IMR-90 (cell line): Measurements from ENCODE around the gene CDV3. TPM values are rescaled to one million over a fixed set of nuclear protein-coding genes. Genes with fewer than 3 reads are reported as not detected.
A peak's percentile ranks its signal among the peaks of the same experiment; 100 is the strongest.

ENCODE experiments used
- ATAC-seq: fragments of 200-7000 bp; cut with Tn5 transposase; 2 replicates; pipeline ENCODE4 v1.9.1; 2020; ENCODE audit warnings: low read depth, mild to moderate bottlenecking, moderate library complexity
- BruUV-seq: library from RNA; stranded (reverse); fragments of 400-500 nt; replicated peaks from 2 replicates; lab custom pipeline; 2021; lab: Mats Ljungman, UMichigan
- CTCF ChIA-PET: fragments of 300-600 bp; formaldehyde crosslinking; extraction: SDS; loops from one replicate; lab custom pipeline; 2021; ENCODE audit warnings: antibody characterized with exemption; lab: Yijun Ruan, JAX
- POLR2A ChIA-PET: fragments of 300-600 bp; sonication (Branson Sonifier 250); formaldehyde crosslinking; loops from one replicate; lab custom pipeline; 2022; ENCODE audit warnings: antibody characterized with exemption; ENCODE audit not compliant: unreplicated experiment; lab: Charles Lee
- DNase-seq: peaks from one replicate; pipeline ENCODE4 v3.0.0; 2013
- H2AFZ ChIP-seq: replicated peaks from 2 replicates; pipeline ENCODE3; 2013; ENCODE audit warnings: low read length, mild to moderate bottlenecking; ENCODE audit not compliant: poor library complexity
- H2AK5ac ChIP-seq: 2 replicates; pipeline ENCODE4 v1.6.1; 2013; ENCODE audit warnings: low read depth, low read length, inconsistent platforms
- H2AK9ac ChIP-seq: replicated peaks from 2 replicates; pipeline ENCODE3; 2013; ENCODE audit warnings: mild to moderate bottlenecking, low read depth, low read length, moderate library complexity; ENCODE audit not compliant: poor library complexity
- H2BK120ac ChIP-seq: 2 replicates; pipeline ENCODE4 v1.6.1; 2013; ENCODE audit warnings: low read depth, low read length, inconsistent platforms
- H2BK15ac ChIP-seq: 3 replicates; pipeline ENCODE4 v1.6.1; 2013; ENCODE audit warnings: low read depth, low read length, inconsistent platforms
- H2BK20ac ChIP-seq: 2 replicates; pipeline ENCODE4 v1.6.1; 2013; ENCODE audit warnings: low read depth, mild to moderate bottlenecking, inconsistent platforms, low read length, moderate library complexity
- H2BK5ac ChIP-seq: 2 replicates; pipeline ENCODE4 v1.6.1; 2013; ENCODE audit warnings: mild to moderate bottlenecking, low read depth, low read length, inconsistent platforms; ENCODE audit not compliant: poor library complexity, severe bottlenecking
- H3K14ac ChIP-seq: replicated peaks from 2 replicates; pipeline ENCODE4 v1.6.1; 2013; ENCODE audit warnings: low read depth, low read length, inconsistent platforms
- H3K18ac ChIP-seq: 2 replicates; pipeline ENCODE4 v1.6.1; 2013; ENCODE audit warnings: low read depth, low read length, control low read depth
- H3K23ac ChIP-seq: 2 replicates; pipeline ENCODE4 v1.6.1; 2013; ENCODE audit warnings: low read depth, low read length, inconsistent platforms
- H3K27ac ChIP-seq: 2 replicates; pipeline ENCODE4 v1.5.1; 2013; ENCODE audit warnings: mild to moderate bottlenecking, control low read depth, low read length; ENCODE audit not compliant: insufficient read depth
- H3K27me3 ChIP-seq: 2 replicates; pipeline ENCODE4 v1.6.1; 2013; ENCODE audit warnings: low read length; ENCODE audit not compliant: control insufficient read depth, insufficient read depth
- H3K36me3 ChIP-seq: 2 replicates; pipeline ENCODE4 v1.6.1; 2013; ENCODE audit warnings: low read length, mixed read lengths; ENCODE audit not compliant: control insufficient read depth, insufficient read depth
- H3K4ac ChIP-seq: 2 replicates; pipeline ENCODE4 v1.6.1; 2013; ENCODE audit warnings: low read depth, low read length, inconsistent platforms
- H3K4me1 ChIP-seq: 2 replicates; pipeline ENCODE4 v1.6.1; 2013; ENCODE audit warnings: low read length, mixed read lengths; ENCODE audit not compliant: control insufficient read depth, insufficient read depth
- H3K4me2 ChIP-seq: 2 replicates; pipeline ENCODE4 v1.6.1; 2013; ENCODE audit warnings: low read depth, mild to moderate bottlenecking, control low read depth, low read length, moderate library complexity
- H3K4me3 ChIP-seq: 2 replicates; pipeline ENCODE4 v1.5.1; 2013; ENCODE audit warnings: low read depth, mild to moderate bottlenecking, control low read depth, low read length, moderate library complexity; ENCODE audit not compliant: insufficient read depth
- H3K56ac ChIP-seq: 2 replicates; pipeline ENCODE4 v1.6.1; 2013; ENCODE audit warnings: low read length, inconsistent platforms; ENCODE audit not compliant: insufficient read depth; ENCODE audit errors: extremely low read depth
- H3K79me1 ChIP-seq, 2 experiments: 2 replicates each; pipeline ENCODE4 v1.6.1; 2013; ENCODE audit warnings: low read length in 2 of 2, inconsistent platforms in 1 of 2, low read depth in 1 of 2
- H3K9ac ChIP-seq: 2 replicates; pipeline ENCODE4 v1.6.1; 2013; ENCODE audit warnings: low read depth, low read length, control low read depth
- H3K9me1 ChIP-seq: 2 replicates; pipeline ENCODE4 v1.6.1; 2013; ENCODE audit warnings: low read length, inconsistent platforms; ENCODE audit not compliant: insufficient read depth
- H3K9me3 ChIP-seq: 2 replicates; pipeline ENCODE4 v1.6.1; 2013; ENCODE audit warnings: low read length; ENCODE audit not compliant: control insufficient read depth, insufficient read depth
- H4K20me1 ChIP-seq: 2 replicates; pipeline ENCODE4 v1.6.1; 2013; ENCODE audit warnings: low read length, inconsistent platforms; ENCODE audit not compliant: insufficient read depth
- H4K5ac ChIP-seq: 2 replicates; pipeline ENCODE4 v1.6.1; 2013; ENCODE audit warnings: mild to moderate bottlenecking, low read depth, low read length, control low read depth
- H4K8ac ChIP-seq, 2 experiments: 2 replicates each; pipeline ENCODE4 v1.6.1; 2013; ENCODE audit warnings: low read depth in 2 of 2, low read length in 2 of 2, control low read depth in 1 of 2, inconsistent platforms in 1 of 2
- H4K91ac ChIP-seq: 2 replicates; pipeline ENCODE4 v1.6.1; 2013; ENCODE audit warnings: low read depth, low read length, inconsistent platforms; ENCODE audit not compliant: insufficient read depth
- BHLHE40 ChIP-seq: fragments of 150-350 bp; IDR thresholded peaks from 2 replicates; pipeline ENCODE4 v1.6.1; 2016; ENCODE audit warnings: mild to moderate bottlenecking, low read depth, low read length
- CEBPB ChIP-seq: IDR thresholded peaks from 2 replicates; pipeline ENCODE4 v1.6.1; 2012; ENCODE audit warnings: low read depth, low read length, improper control_type of control experiment
- CHD1 ChIP-seq: IDR thresholded peaks from 2 replicates; pipeline ENCODE4 v1.6.1; 2012; ENCODE audit warnings: low read depth, low read length, improper control_type of control experiment
- MAFK ChIP-seq: IDR thresholded peaks from 2 replicates; pipeline ENCODE4 v1.6.1; 2012; ENCODE audit warnings: low read depth, low read length, improper control_type of control experiment
- MAZ ChIP-seq: IDR thresholded peaks from 2 replicates; pipeline ENCODE4 v1.6.1; 2012; ENCODE audit warnings: low read depth, mild to moderate bottlenecking, low read length, improper control_type of control experiment, moderate library complexity, borderline replicate concordance
- MXI1 ChIP-seq: IDR thresholded peaks from 2 replicates; pipeline ENCODE4 v1.6.1; 2012; ENCODE audit warnings: low read depth, mild to moderate bottlenecking, low read length, moderate library complexity, borderline replicate concordance
- NFE2L2 ChIP-seq: fragments of 150-350 bp; IDR thresholded peaks from 2 replicates; pipeline ENCODE4 v1.6.1; 2016; ENCODE audit warnings: low read depth, mild to moderate bottlenecking, low read length
- POLR2A ChIP-seq: IDR thresholded peaks from 2 replicates; pipeline ENCODE4 v1.6.1; 2012; ENCODE audit warnings: mild to moderate bottlenecking, low read depth, low read length
- RCOR1 ChIP-seq: IDR thresholded peaks from 2 replicates; pipeline ENCODE4 v1.6.1; 2012; ENCODE audit warnings: mild to moderate bottlenecking, low read length, improper control_type of control experiment; ENCODE audit not compliant: insufficient replicate concordance
- SMC3 ChIP-seq: fragments of 150-350 bp; IDR thresholded peaks from 2 replicates; pipeline ENCODE4 v1.6.1; 2016; ENCODE audit warnings: low read depth, mild to moderate bottlenecking, antibody characterized with exemption, low read length, moderate library complexity
- USF2 ChIP-seq: fragments of 150-350 bp; IDR thresholded peaks from 2 replicates; pipeline ENCODE4 v1.6.1; 2017; ENCODE audit warnings: mild to moderate bottlenecking, antibody characterized with exemption, low read length, low read depth
- WGBS, 2 experiments: methylation state at CpG; one replicate each; pipeline versions ENCODE4 v1.1.5 to v1.1.7; 2013; ENCODE audit warnings: missing lambda C conversion rate in 2 of 2; ENCODE audit not compliant: insufficient read length in 1 of 2; ENCODE audit errors: extremely low coverage in 2 of 2; 5-methylcytosine and 5-hydroxymethylcytosine counted together
- dilution Hi-C: fragments of 300-500 bp; cut with HindIII; formaldehyde crosslinking; loops from one replicate; pipeline ENCODE4 v1.14.3; 2018; ENCODE audit warnings: low sequenced_read_pairs; ENCODE audit not compliant: unreplicated experiment
- in situ Hi-C: fragments of 300-500 bp; cut with MboI; formaldehyde crosslinking; loops from 3 replicates; pipeline ENCODE4 v1.14.3; 2019; ENCODE audit warnings: low sequenced_read_pairs, inconsistent platforms, mixed read lengths
- intact Hi-C: fragments of 100-400 bp; cut with micrococcal nuclease; formaldehyde crosslinking; loops from 2 replicates; pipeline ENCODE4 v1.10.0; 2022
- polyA plus RNA-seq, 3 experiments: library from polyadenylated mRNA; depleted of rRNA; stranded (reverse); fragments of >200 nt; gene quantifications; 2 replicates each; pipeline ENCODE4 v1.2.3, GENCODE V29; 2012; ENCODE audit warnings: low replicate concordance in 1 of 3
- total RNA-seq: library from RNA; depleted of rRNA; stranded (reverse); fragments of >200 nt; gene quantifications from 2 replicates; pipeline ENCODE4 v1.2.3, GENCODE V29; 2012
- TF ChIP-seq, protein P1 (sequence below): conservative IDR thresholded peaks from 2 replicates; pipeline ENCODE4 v1.5.1; 2012; ENCODE audit warnings: mild to moderate bottlenecking, low read depth, low read length, improper control_type of control experiment
- TF ChIP-seq, protein P2 (sequence below): fragments of 150-350 bp; IDR thresholded peaks from 2 replicates; pipeline ENCODE4 v1.6.1; 2016; ENCODE audit warnings: low read depth, mild to moderate bottlenecking, low read length, moderate library complexity, borderline replicate concordance

CDV3 gene
- total and polyA plus RNA-seq, 2 of the 4 experiments (the other 2 are of a cell fraction) = 93.6 to 120 TPM

DNA sequence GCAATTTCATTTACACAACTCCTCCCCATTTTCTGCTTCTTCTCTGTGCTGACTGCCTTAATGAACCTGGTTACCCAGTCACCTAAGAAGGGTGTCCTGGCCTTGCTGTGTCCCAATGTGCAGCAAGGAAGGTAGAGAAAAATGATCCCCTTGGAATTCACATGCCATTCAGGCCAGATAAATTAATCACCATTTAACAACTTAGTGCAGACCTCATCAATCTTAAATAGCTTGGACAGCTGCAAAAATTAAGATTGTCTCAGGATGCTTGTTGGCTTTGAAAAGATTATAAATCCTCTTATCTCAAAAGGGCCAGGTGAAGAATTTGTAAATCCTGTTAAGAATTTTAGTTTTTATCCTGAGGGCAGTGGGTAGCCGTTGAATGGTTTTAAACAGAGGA is 9.7 kb upstream of the CDV3 start:
- H3K4me2 ChIP-seq = peak overlapping the region; percentile 54; the same call in 1 of the 2 replicates
- dilution Hi-C loops = no loop called here
- peak overlapping the region in 1 of 2 experiments; percentile 13; a peak in 2 of 4 replicates for H4K8ac ChIP-seq
- no peak overlapping the region for H3K9ac ChIP-seq
- BruUV-seq = no TSS peak
- H4K91ac ChIP-seq = peak overlapping the region; percentile 72
- H3K4me3 ChIP-seq = no peak overlapping the region
- in situ Hi-C loops = no loop called here
- peak overlapping the region; percentile 93 for H3K4ac ChIP-seq
- peak overlapping the region; percentile 1; the same call in 1 of the 2 replicates for H3K56ac ChIP-seq
- peak overlapping the region; percentile 61; the same call in 1 of the 2 replicates for H2AK5ac ChIP-seq
- peak overlapping the region; percentile 86 for H2BK120ac ChIP-seq
- H3K27me3 ChIP-seq = no peaks in the 10 kb centered on the region
- peak overlapping the region; percentile 93 for H2BK20ac ChIP-seq
- peaks cover 14% of the 10 kb centered on the region for H3K4me1 ChIP-seq
- ChIA-PET POLR2A (interaction anchor here (2.3 kb wide), 1 partner anchor 9 kb away, joined by 8 read pairs; the partner anchor contains the start of gene CDV3), CTCF (no interaction called here)
- no peak for DNase-seq
- H3K27ac ChIP-seq = peak overlapping the region; percentile 68; the same call in 1 of the 2 replicates
- H2BK5ac ChIP-seq = peak overlapping the region; percentile 64
- no peak overlapping the region for H2AFZ ChIP-seq
- H3K14ac ChIP-seq = peak overlapping the region; percentile 47; the same call in 1 of the 2 replicates
- no peaks in the 10 kb centered on the region for H3K36me3 ChIP-seq
- peak overlapping the region; percentile 86 for H3K18ac ChIP-seq
- peak overlapping the region; percentile 50 for H3K23ac ChIP-seq
- no peak for ATAC-seq
- H3K9me1 ChIP-seq = peaks cover 11% of the 10 kb centered on the region
- no peaks in the 10 kb centered on the region for H4K20me1 ChIP-seq
- H2BK15ac ChIP-seq = peak overlapping the region; percentile 95; the same call in 2 of the 3 replicates
- no peak for TF ChIP-seq POLR2A
- no peak for TF ChIP-seq NFE2L2
- TF ChIP-seq MAZ = no peak
- TF ChIP-seq USF2 = no peak
- TF ChIP-seq BHLHE40 = no peak
- TF ChIP-seq, protein P1, sequence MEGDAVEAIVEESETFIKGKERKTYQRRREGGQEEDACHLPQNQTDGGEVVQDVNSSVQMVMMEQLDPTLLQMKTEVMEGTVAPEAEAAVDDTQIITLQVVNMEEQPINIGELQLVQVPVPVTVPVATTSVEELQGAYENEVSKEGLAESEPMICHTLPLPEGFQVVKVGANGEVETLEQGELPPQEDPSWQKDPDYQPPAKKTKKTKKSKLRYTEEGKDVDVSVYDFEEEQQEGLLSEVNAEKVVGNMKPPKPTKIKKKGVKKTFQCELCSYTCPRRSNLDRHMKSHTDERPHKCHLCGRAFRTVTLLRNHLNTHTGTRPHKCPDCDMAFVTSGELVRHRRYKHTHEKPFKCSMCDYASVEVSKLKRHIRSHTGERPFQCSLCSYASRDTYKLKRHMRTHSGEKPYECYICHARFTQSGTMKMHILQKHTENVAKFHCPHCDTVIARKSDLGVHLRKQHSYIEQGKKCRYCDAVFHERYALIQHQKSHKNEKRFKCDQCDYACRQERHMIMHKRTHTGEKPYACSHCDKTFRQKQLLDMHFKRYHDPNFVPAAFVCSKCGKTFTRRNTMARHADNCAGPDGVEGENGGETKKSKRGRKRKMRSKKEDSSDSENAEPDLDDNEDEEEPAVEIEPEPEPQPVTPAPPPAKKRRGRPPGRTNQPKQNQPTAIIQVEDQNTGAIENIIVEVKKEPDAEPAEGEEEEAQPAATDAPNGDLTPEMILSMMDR = no peak
- no peak for TF ChIP-seq MAFK
- no peak for TF ChIP-seq CHD1
- no peak for TF ChIP-seq MXI1
- TF ChIP-seq, protein P2, sequence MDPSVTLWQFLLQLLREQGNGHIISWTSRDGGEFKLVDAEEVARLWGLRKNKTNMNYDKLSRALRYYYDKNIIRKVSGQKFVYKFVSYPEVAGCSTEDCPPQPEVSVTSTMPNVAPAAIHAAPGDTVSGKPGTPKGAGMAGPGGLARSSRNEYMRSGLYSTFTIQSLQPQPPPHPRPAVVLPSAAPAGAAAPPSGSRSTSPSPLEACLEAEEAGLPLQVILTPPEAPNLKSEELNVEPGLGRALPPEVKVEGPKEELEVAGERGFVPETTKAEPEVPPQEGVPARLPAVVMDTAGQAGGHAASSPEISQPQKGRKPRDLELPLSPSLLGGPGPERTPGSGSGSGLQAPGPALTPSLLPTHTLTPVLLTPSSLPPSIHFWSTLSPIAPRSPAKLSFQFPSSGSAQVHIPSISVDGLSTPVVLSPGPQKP = no peak
- TF ChIP-seq CEBPB = no peak
- TF ChIP-seq SMC3 = no peak
- no peak for TF ChIP-seq RCOR1
- H4K5ac ChIP-seq = peak overlapping the region; percentile 89; the same call in 1 of the 2 replicates
- H2AK9ac ChIP-seq = no peak overlapping the region
- intact Hi-C loops = no loop called here
- WGBS, 2 experiments = 60% methylated on average over 1 of the region's 1 CpG; no CpG with 5 or more reads in 1 of the 2 experiments
- peaks cover 2% of the 10 kb centered on the region; the same call in 1 of the 2 replicates for H3K9me3 ChIP-seq
- no peaks in the 10 kb centered on the region; a peak in 1 of 4 replicates for H3K79me1 ChIP-seq
